A673 (cell line): ENCODE measurements around the gene UGT1A9.

ENCODE experiments used
- EZH2 ChIP-seq: fragments of 200-600 bp; sonication (generic); IDR thresholded peaks from 2 replicates; pipeline ENCODE4 v1.6.1; 2017; ENCODE audit warnings: borderline replicate concordance, low read depth, mild to moderate bottlenecking, mixed read lengths, antibody characterized with exemption, low read length; ENCODE audit not compliant: poor library complexity, severe bottlenecking
- TF ChIP-seq, protein P1 (sequence below): fragments of 300-800, 200-600 bp; sonication (generic); conservative IDR thresholded peaks from 2 replicates; pipeline ENCODE4 v1.5.1; 2017; ENCODE audit warnings: low read depth, mild to moderate bottlenecking, antibody characterized with exemption, low read length, moderate library complexity, mixed read lengths

DNA sequence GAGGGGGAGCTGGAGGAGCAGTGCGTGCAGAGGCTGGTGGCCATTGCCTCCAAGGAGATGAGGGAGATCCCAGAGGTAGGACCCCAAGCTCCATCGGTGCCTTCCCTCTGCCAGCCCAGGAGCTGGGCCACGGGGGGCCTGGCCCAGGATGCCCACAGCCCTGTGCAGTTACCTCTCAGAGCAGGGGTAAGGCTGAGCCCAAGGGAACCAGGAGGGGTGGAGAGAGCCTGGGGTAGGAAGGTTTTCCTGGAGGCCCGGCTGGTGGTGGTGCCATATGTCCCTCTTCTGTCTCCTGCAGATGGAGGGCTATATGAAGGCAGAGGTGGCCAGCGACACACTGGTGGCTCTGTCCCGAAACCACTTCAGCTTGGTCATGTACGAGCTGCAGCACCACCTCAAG, 117.9 kb downstream of the UGT1A9 start:
- no peak for TF ChIP-seq EZH2
- TF ChIP-seq, protein P1, sequence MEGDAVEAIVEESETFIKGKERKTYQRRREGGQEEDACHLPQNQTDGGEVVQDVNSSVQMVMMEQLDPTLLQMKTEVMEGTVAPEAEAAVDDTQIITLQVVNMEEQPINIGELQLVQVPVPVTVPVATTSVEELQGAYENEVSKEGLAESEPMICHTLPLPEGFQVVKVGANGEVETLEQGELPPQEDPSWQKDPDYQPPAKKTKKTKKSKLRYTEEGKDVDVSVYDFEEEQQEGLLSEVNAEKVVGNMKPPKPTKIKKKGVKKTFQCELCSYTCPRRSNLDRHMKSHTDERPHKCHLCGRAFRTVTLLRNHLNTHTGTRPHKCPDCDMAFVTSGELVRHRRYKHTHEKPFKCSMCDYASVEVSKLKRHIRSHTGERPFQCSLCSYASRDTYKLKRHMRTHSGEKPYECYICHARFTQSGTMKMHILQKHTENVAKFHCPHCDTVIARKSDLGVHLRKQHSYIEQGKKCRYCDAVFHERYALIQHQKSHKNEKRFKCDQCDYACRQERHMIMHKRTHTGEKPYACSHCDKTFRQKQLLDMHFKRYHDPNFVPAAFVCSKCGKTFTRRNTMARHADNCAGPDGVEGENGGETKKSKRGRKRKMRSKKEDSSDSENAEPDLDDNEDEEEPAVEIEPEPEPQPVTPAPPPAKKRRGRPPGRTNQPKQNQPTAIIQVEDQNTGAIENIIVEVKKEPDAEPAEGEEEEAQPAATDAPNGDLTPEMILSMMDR: no peak
